NCI-H446 treated with DMSO at 0.1 percent for 48 hours (cell line): ENCODE results near the gene CAMK2B.

Experiments used
- DNase-seq: peaks from one replicate; lab custom pipeline; 2025; lab: John Stamatoyannopoulos, UW

The CAMK2B gene

GRCh38 chr7:44229546-44230105 lies 95.8 kb downstream of the CAMK2B start:
- DNase-seq, result no peak

- no peak for DNase-seq
These were observed 96.6 kb downstream of the CAMK2B start for GRCh38 chr7:44228571-44229350.

- DNase-seq, result no peak
These were observed 97.5 kb downstream of the CAMK2B start for GRCh38 chr7:44227911-44228310.

- no peak for DNase-seq
These were observed 99.0 kb downstream of the CAMK2B start for GRCh38 chr7:44226396-44226753.

- DNase-seq, result no peak
These were observed 99.6 kb downstream of the CAMK2B start for GRCh38 chr7:44225566-44226395.

GRCh38 chr7:44224974-44225565 lies 100.3 kb downstream of the CAMK2B start:
- no peak for DNase-seq

GRCh38 chr7:44224080-44224973 lies 101.1 kb downstream of the CAMK2B start:
- DNase-seq, result no peak

- no peak for DNase-seq
These were observed 101.9 kb downstream of the CAMK2B start for GRCh38 chr7:44223362-44224079.

GRCh38 chr7:44222776-44223261 lies 102.6 kb downstream of the CAMK2B start:
- no peak for DNase-seq

- no peak for DNase-seq
These were observed 103.3 kb downstream of the CAMK2B start for GRCh38 chr7:44222074-44222473.

- DNase-seq, result no peak
These were observed 104.1 kb downstream of the CAMK2B start for GRCh38 chr7:44221231-44221791.

GRCh38 chr7:44220358-44221112 lies 104.9 kb downstream of the CAMK2B start:
- no peak for DNase-seq

GRCh38 chr7:44220046-44220357 lies 105.4 kb downstream of the CAMK2B start:
- no peak for DNase-seq

GRCh38 chr7:44219371-44220045 lies 105.9 kb downstream of the CAMK2B start:
- DNase-seq, result no peak

- no peak for DNase-seq
These were observed 106.8 kb downstream of the CAMK2B start for GRCh38 chr7:44218418-44219201.

- DNase-seq, result no peak
These were observed 107.5 kb downstream of the CAMK2B start for GRCh38 chr7:44217852-44218402.

- no peak for DNase-seq
These were observed 108.1 kb downstream of the CAMK2B start for GRCh38 chr7:44217223-44217714.
